Measurements from ENCODE around the gene KCNH2.

DNA sequence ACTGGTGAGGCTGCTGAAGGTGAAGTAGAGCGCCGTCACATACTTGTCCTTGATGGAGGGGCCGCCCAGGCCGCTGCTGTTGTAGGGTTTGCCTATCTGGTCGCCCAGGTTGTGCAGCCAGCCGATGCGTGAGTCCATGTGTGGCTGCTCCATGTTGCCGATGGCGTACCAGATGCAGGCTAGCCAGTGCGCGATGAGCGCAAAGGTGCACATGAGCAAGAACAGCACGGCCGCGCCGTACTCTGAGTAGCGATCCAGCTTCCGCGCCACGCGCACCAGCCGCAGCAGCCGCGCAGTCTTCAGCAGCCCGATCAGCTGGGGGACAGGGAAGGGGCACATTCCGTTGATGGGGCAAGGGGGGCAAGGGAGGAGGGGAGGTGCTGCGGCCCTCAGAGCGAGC, 26.6 kb downstream of the KCNH2 start:
- TF ChIP-seq POLR2A (IDR thresholded peaks at IDR 0.05; ENCODE audit: low read depth, low read length) (no peak), CBX5 (IDR thresholded peaks at IDR 0.05; ENCODE audit: low read depth) (no peak), CEBPB (IDR thresholded peaks at IDR 0.05; ENCODE audit: borderline replicate concordance in 1 of 2, low read depth in 2 of 2, low read length in 2 of 2) (no peak), NFYB (IDR thresholded peaks at IDR 0.05; ENCODE audit: insufficient read depth, low read depth, low read length) (no peak), POLR2AphosphoS5 (IDR thresholded peaks at IDR 0.05; ENCODE audit: low read length) (no peak), BHLHE40 (IDR thresholded peaks at IDR 0.05; ENCODE audit: borderline replicate concordance in 1 of 2, low read depth in 2 of 2, low read length in 1 of 2) (no peak), CBX3 (IDR thresholded peaks at IDR 0.05; ENCODE audit: borderline replicate concordance, low read depth) (no peak), RUNX3 (IDR thresholded peaks at IDR 0.05; ENCODE audit: low read length) (no peak), SP1 (IDR thresholded peaks at IDR 0.05; ENCODE audit: low read depth, low read length) (no peak)
- TF ChIP-seq, protein P1, sequence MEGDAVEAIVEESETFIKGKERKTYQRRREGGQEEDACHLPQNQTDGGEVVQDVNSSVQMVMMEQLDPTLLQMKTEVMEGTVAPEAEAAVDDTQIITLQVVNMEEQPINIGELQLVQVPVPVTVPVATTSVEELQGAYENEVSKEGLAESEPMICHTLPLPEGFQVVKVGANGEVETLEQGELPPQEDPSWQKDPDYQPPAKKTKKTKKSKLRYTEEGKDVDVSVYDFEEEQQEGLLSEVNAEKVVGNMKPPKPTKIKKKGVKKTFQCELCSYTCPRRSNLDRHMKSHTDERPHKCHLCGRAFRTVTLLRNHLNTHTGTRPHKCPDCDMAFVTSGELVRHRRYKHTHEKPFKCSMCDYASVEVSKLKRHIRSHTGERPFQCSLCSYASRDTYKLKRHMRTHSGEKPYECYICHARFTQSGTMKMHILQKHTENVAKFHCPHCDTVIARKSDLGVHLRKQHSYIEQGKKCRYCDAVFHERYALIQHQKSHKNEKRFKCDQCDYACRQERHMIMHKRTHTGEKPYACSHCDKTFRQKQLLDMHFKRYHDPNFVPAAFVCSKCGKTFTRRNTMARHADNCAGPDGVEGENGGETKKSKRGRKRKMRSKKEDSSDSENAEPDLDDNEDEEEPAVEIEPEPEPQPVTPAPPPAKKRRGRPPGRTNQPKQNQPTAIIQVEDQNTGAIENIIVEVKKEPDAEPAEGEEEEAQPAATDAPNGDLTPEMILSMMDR (IDR thresholded peaks at IDR 0.05 in 2 of 3, conservative IDR thresholded peaks at IDR 0.05 in 1 of 3; ENCODE audit: control insufficient read depth in 2 of 3, extremely low read depth in 1 of 3, insufficient read depth in 1 of 3, low read depth in 3 of 3, low read length in 3 of 3): no peak
- TF ChIP-seq, protein P2, sequence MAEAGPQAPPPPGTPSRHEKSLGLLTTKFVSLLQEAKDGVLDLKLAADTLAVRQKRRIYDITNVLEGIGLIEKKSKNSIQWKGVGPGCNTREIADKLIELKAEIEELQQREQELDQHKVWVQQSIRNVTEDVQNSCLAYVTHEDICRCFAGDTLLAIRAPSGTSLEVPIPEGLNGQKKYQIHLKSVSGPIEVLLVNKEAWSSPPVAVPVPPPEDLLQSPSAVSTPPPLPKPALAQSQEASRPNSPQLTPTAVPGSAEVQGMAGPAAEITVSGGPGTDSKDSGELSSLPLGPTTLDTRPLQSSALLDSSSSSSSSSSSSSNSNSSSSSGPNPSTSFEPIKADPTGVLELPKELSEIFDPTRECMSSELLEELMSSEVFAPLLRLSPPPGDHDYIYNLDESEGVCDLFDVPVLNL (IDR thresholded peaks at IDR 0.05; ENCODE audit: low read depth, low read length): no peak
